ENCODE measurements around the gene RLN3. TPM values are rescaled to one million over a fixed set of nuclear protein-coding genes. Genes with fewer than 3 reads are reported as not detected.

The RLN3 gene
- total RNA-seq, 1 experiment from 2014 or later = not detected

GRCh38 chr19:14053500-14053899 is 25.6 kb downstream of the RLN3 start:
- H3K27me3 ChIP-seq (ENCODE audit: low read length) = no peaks in the 10 kb centered on the region
- no peak for ATAC-seq
- no peak overlapping the region for H3K4me2 ChIP-seq (ENCODE audit: low read length)
- no peak overlapping the region for H2AFZ ChIP-seq (ENCODE audit: low read length)
- no peak overlapping the region for H3K27ac ChIP-seq (ENCODE audit: low read length)
- ChIA-PET POLR2A (ENCODE audit: unreplicated experiment) (no interaction called here), CTCF (no interaction called here)
- TF ChIP-seq, protein P1, sequence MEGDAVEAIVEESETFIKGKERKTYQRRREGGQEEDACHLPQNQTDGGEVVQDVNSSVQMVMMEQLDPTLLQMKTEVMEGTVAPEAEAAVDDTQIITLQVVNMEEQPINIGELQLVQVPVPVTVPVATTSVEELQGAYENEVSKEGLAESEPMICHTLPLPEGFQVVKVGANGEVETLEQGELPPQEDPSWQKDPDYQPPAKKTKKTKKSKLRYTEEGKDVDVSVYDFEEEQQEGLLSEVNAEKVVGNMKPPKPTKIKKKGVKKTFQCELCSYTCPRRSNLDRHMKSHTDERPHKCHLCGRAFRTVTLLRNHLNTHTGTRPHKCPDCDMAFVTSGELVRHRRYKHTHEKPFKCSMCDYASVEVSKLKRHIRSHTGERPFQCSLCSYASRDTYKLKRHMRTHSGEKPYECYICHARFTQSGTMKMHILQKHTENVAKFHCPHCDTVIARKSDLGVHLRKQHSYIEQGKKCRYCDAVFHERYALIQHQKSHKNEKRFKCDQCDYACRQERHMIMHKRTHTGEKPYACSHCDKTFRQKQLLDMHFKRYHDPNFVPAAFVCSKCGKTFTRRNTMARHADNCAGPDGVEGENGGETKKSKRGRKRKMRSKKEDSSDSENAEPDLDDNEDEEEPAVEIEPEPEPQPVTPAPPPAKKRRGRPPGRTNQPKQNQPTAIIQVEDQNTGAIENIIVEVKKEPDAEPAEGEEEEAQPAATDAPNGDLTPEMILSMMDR (conservative IDR thresholded peaks at IDR 0.05; ENCODE audit: low read depth, low read length) = no peak
- no peak for TF ChIP-seq EZH2 (IDR thresholded peaks at IDR 0.05; ENCODE audit: low read length, unreplicated experiment)
- no peak for TF ChIP-seq EZH2phosphoT487 (IDR thresholded peaks at IDR 0.05; ENCODE audit: borderline replicate concordance, low read length)
- H4K20me1 ChIP-seq (ENCODE audit: low read length) = no peaks in the 10 kb centered on the region
- peaks cover under 1% of the 10 kb centered on the region; the same call in 1 of the 2 replicates for H3K9me3 ChIP-seq (ENCODE audit: low read length)
- no peak overlapping the region for H3K9ac ChIP-seq (ENCODE audit: low read length)
- H3K9me2 ChIP-seq (replicated peaks; ENCODE audit: low read length) = no peaks in the 10 kb centered on the region
- no peak overlapping the region for H3K4me3 ChIP-seq (ENCODE audit: low read length)
- no peaks in the 10 kb centered on the region for H3K79me2 ChIP-seq (ENCODE audit: low read length)
- peaks cover 3% of the 10 kb centered on the region for H3K36me3 ChIP-seq (ENCODE audit: low read depth, low read length)
- intact Hi-C loops (cut with micrococcal nuclease) = no loop called here
- no peak for DNase-seq
- peaks cover 8% of the 10 kb centered on the region for H3K4me1 ChIP-seq (ENCODE audit: insufficient read depth, low read length)
- no peaks in the 10 kb centered on the region for H3F3A ChIP-seq (ENCODE audit: low read length, unreplicated experiment)
- BruUV-seq (replicated peaks) = no TSS peak

GRCh38 chr19:14054099-14054498 is 26.2 kb downstream of the RLN3 start:
- no peaks in the 10 kb centered on the region for H3K79me2 ChIP-seq (ENCODE audit: low read length)
- no peak overlapping the region for H3K4me2 ChIP-seq (ENCODE audit: low read length)
- H4K20me1 ChIP-seq (ENCODE audit: low read length) = no peaks in the 10 kb centered on the region
- H3K4me1 ChIP-seq (ENCODE audit: insufficient read depth, low read length) = peaks cover 8% of the 10 kb centered on the region
- no TSS peak for BruUV-seq (replicated peaks)
- H3K4me3 ChIP-seq (ENCODE audit: low read length) = no peak overlapping the region
- H2AFZ ChIP-seq (ENCODE audit: low read length) = no peak overlapping the region
- POLR2A ChIA-PET (ENCODE audit: unreplicated experiment) = no interaction called here
- ATAC-seq = no peak
- no peaks in the 10 kb centered on the region for H3K36me3 ChIP-seq (ENCODE audit: low read depth, low read length)
- H3K27ac ChIP-seq (ENCODE audit: low read length) = no peak overlapping the region
- CTCF ChIA-PET = no interaction called here
- intact Hi-C loops (cut with micrococcal nuclease) = no loop called here
- TF ChIP-seq EZH2phosphoT487 (IDR thresholded peaks at IDR 0.05; ENCODE audit: borderline replicate concordance, low read length) (no peak), EZH2 (IDR thresholded peaks at IDR 0.05; ENCODE audit: low read length, unreplicated experiment) (no peak)
- TF ChIP-seq, protein P1 (conservative IDR thresholded peaks at IDR 0.05; ENCODE audit: low read depth, low read length) = no peak
- no peak for DNase-seq
- H3K9me2 ChIP-seq (replicated peaks; ENCODE audit: low read length) = no peaks in the 10 kb centered on the region
- no peak overlapping the region for H3K9ac ChIP-seq (ENCODE audit: low read length)
- no peaks in the 10 kb centered on the region for H3K27me3 ChIP-seq (ENCODE audit: low read length)
- no peaks in the 10 kb centered on the region for H3F3A ChIP-seq (ENCODE audit: low read length, unreplicated experiment)
- no peaks in the 10 kb centered on the region for H3K9me3 ChIP-seq (ENCODE audit: low read length)

DNA sequence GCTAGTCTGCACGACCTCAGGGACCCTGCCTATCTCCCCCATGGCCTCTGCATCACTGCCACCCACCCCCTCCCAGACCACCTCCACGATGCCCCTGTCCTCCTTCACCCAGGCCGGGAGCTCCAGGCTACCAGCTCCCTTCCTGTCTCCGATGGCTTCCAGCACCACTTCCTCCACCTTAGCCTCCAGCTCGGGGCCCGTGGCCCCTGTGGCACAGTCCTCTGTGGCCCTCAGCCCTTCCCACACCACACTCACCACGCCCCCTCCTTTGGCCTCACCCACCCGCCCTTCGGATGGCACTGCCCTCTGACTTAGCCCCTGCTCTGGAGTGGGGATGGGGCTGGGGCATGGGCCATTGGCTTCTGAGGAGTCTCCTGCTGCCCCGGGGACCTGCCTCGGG is 26.8 kb downstream of the RLN3 start:
- no peaks in the 10 kb centered on the region for H3K79me2 ChIP-seq (ENCODE audit: low read length)
- H3K4me1 ChIP-seq (ENCODE audit: insufficient read depth, low read length) = peaks cover 8% of the 10 kb centered on the region
- no peak overlapping the region for H3K4me2 ChIP-seq (ENCODE audit: low read length)
- no TSS peak for BruUV-seq (replicated peaks)
- DNase-seq = no peak
- CTCF ChIA-PET = no interaction called here
- H2AFZ ChIP-seq (ENCODE audit: low read length) = no peak overlapping the region
- H3K9ac ChIP-seq (ENCODE audit: low read length) = no peak overlapping the region
- H3K9me2 ChIP-seq (replicated peaks; ENCODE audit: low read length) = no peaks in the 10 kb centered on the region
- intact Hi-C loops (cut with micrococcal nuclease) = no loop called here
- POLR2A ChIA-PET (ENCODE audit: unreplicated experiment) = no interaction called here
- no peak overlapping the region for H3K4me3 ChIP-seq (ENCODE audit: low read length)
- H3F3A ChIP-seq (ENCODE audit: low read length, unreplicated experiment) = no peaks in the 10 kb centered on the region
- no peak overlapping the region for H3K27ac ChIP-seq (ENCODE audit: low read length)
- H3K36me3 ChIP-seq (ENCODE audit: low read depth, low read length) = no peaks in the 10 kb centered on the region
- TF ChIP-seq EZH2phosphoT487 (IDR thresholded peaks at IDR 0.05; ENCODE audit: borderline replicate concordance, low read length) (no peak), EZH2 (IDR thresholded peaks at IDR 0.05; ENCODE audit: low read length, unreplicated experiment) (no peak)
- TF ChIP-seq, protein P1 (conservative IDR thresholded peaks at IDR 0.05; ENCODE audit: low read depth, low read length) = no peak
- no peaks in the 10 kb centered on the region for H3K9me3 ChIP-seq (ENCODE audit: low read length)
- no peaks in the 10 kb centered on the region for H3K27me3 ChIP-seq (ENCODE audit: low read length)
- no peak for ATAC-seq
- H4K20me1 ChIP-seq (ENCODE audit: low read length) = no peaks in the 10 kb centered on the region

All from PC-3 (cell line).